ENCODE results near the gene SLC12A9. TPM values are rescaled to one million over a fixed set of nuclear protein-coding genes. Genes with fewer than 3 reads are reported as not detected.
"Not testable (repeated sequence)": the region's sequence is repeated elsewhere in the genome, so short reads cannot be mapped to it uniquely, and the experiment has no call there.

SLC12A9 gene
- total RNA-seq, 4 donors from 2014 or later = 22.5 to 33.8 (median 26.4) TPM

DNA sequence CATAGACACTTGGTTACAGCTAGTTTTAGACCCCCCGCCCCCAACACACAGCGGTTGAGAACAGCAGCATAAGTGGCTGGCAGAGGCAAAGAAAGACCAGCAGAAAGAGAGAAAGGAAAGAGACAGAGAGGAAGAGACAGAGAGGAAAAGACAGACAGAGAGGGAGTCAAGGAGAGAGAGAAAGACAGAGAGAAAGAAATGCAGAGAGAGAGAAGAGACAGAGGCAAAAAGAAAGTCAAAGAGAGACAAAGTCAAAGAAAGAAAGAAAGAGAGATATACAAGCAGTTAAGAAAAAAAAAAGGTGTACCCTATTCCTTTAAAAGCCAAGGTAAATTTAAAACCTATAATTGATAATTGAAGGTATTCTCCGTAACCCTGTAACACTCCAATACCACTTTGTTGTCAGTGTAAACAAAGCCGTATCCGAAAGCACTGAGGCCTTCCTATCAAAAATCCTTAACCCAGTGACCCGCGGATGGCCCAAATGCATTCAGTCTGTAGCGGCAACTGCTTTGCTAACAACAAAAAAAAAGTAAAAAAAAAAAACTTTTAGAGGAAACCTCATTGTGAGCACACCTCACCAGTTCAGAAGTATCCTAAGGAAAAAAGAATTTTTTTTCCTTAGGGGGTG is 11.9 kb upstream of the SLC12A9 start:
- H3K4me3 ChIP-seq = no peak overlapping the region
- TF ChIP-seq POLR2A (IDR thresholded peaks at IDR 0.05) = no peak
- no peak for TF ChIP-seq EP300 (IDR thresholded peaks at IDR 0.05)
- peaks cover 19% of the 10 kb centered on the region for H3K4me1 ChIP-seq
- no peaks in the 10 kb centered on the region for H3K36me3 ChIP-seq
- H3K9me3 ChIP-seq = no peaks in the 10 kb centered on the region
- H3K27me3 ChIP-seq = no peaks in the 10 kb centered on the region
- H3K27ac ChIP-seq = no peak overlapping the region
- DNase-seq (ENCODE audit: low spot score in 2 of 2) = no peak
- WGBS = 75% methylated on average over 8 of the region's 8 CpGs

DNA sequence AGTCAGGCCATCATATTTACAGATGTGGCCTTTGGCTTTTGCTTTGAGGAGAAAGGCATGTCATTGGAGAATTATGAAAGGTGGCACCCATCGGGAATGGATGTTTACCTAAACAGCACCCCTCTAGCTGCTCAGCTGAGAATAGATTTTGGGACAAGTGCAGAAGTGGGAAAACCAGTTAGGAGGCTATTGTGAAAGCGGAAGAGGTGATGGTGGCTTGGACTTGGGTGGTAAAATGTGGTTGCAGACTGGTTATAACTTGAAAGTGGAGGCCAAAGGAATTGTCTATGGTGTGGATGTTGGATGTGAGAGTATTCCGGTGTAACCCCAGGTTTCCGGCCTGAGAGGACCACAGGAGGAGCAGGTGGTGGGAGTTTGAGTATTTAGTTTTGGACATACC is 5.2 kb upstream of the SLC12A9 start:
- DNase-seq (ENCODE audit: low spot score in 2 of 2) = no peak
- Histone ChIP-seq H3K9me3 (no peaks in the 10 kb centered on the region), H3K36me3 (no peaks in the 10 kb centered on the region), H3K4me1 (peaks cover 7% of the 10 kb centered on the region), H3K27me3 (no peaks in the 10 kb centered on the region), H3K4me3 (no peak overlapping the region), H3K27ac (no peak overlapping the region)
- 85% methylated on average over 4 of the region's 4 CpGs for WGBS
- TF ChIP-seq POLR2A (IDR thresholded peaks at IDR 0.05) = no peak
- no peak for TF ChIP-seq POLR2AphosphoS5 (IDR thresholded peaks at IDR 0.05)
- TF ChIP-seq, protein P1, sequence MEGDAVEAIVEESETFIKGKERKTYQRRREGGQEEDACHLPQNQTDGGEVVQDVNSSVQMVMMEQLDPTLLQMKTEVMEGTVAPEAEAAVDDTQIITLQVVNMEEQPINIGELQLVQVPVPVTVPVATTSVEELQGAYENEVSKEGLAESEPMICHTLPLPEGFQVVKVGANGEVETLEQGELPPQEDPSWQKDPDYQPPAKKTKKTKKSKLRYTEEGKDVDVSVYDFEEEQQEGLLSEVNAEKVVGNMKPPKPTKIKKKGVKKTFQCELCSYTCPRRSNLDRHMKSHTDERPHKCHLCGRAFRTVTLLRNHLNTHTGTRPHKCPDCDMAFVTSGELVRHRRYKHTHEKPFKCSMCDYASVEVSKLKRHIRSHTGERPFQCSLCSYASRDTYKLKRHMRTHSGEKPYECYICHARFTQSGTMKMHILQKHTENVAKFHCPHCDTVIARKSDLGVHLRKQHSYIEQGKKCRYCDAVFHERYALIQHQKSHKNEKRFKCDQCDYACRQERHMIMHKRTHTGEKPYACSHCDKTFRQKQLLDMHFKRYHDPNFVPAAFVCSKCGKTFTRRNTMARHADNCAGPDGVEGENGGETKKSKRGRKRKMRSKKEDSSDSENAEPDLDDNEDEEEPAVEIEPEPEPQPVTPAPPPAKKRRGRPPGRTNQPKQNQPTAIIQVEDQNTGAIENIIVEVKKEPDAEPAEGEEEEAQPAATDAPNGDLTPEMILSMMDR (IDR thresholded peaks at IDR 0.05) = no peak
- no peak for TF ChIP-seq EP300 (IDR thresholded peaks at IDR 0.05)

DNA sequence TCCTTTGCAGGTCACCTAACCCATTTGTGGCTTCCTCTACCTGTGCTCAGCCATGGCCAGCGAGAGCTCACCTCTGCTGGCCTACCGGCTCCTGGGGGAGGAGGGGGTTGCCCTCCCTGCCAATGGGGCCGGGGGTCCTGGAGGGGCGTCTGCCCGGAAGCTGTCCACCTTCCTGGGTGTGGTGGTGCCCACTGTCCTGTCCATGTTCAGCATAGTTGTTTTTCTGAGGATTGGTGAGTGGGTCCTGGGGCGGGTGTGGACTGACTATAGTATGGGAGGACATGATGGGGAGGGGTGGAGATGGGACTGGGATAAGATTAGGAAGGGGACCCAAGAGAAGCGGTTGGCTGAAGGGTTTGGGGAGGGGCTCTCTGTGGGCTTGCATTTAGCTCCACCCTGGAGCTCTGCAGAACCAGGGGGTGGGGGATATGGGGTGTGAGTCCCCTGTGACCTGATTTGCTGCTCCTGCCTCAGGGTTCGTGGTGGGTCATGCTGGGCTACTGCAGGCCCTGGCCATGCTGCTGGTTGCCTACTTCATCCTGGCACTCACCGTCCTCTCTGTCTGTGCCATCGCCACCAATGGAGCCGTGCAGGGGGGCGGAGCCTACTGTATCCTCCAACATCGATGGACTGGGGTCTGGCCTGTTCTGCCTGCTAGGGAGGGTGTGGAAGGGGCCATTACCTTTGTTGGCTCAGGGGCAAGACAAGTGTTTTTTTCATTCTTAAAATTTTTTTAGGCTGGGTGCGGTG is 1.8 kb downstream of the SLC12A9 start:
- peaks cover 26% of the 10 kb centered on the region for H3K4me1 ChIP-seq

DNA sequence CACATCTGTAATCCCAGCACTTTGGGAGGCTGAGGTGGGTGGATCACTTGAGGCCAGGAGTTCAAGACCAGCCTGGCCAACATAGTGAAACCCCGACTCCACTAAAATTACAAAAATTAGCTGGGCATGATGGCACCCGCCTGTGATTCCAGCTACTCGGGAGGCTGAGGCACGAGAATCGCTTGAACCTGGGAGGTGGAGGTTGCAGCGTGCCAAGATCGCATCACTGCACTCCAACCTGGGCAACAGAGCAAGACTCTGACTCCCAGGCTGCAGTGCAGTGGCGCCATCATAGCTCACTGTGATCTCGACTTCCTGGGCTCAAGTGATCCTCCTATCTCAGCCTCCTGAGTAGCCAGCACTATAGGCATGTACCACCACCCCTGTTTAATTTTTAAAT is 2.4 kb downstream of the SLC12A9 start:
- WGBS = 95% methylated on average over 7 of the region's 9 CpGs
- not testable (repeated sequence) for DNase-seq (ENCODE audit: low spot score in 2 of 2); H3K27me3 ChIP-seq; H3K9me3 ChIP-seq; H3K27ac ChIP-seq; H3K4me3 ChIP-seq
- Histone ChIP-seq H3K36me3 (peaks cover 28% of the 10 kb centered on the region), H3K4me1 (peaks cover 26% of the 10 kb centered on the region)

More for the DNA sequence above, 1.8 kb downstream of the SLC12A9 start:
- Histone ChIP-seq H3K27ac (no peak overlapping the region), H3K27me3 (no peaks in the 10 kb centered on the region), H3K36me3 (peaks cover 22% of the 10 kb centered on the region), H3K4me3 (no peak overlapping the region), H3K9me3 (no peaks in the 10 kb centered on the region)
- no peak for TF ChIP-seq POLR2AphosphoS5 (IDR thresholded peaks at IDR 0.05)
- TF ChIP-seq, protein P1 (IDR thresholded peaks at IDR 0.05) = no peak
- no peak for TF ChIP-seq POLR2A (IDR thresholded peaks at IDR 0.05)
- TF ChIP-seq EP300 (IDR thresholded peaks at IDR 0.05) = no peak
- WGBS = 95% methylated on average over 4 of the region's 14 CpGs
- DNase-seq (ENCODE audit: low spot score in 2 of 2) = no peak

DNA sequence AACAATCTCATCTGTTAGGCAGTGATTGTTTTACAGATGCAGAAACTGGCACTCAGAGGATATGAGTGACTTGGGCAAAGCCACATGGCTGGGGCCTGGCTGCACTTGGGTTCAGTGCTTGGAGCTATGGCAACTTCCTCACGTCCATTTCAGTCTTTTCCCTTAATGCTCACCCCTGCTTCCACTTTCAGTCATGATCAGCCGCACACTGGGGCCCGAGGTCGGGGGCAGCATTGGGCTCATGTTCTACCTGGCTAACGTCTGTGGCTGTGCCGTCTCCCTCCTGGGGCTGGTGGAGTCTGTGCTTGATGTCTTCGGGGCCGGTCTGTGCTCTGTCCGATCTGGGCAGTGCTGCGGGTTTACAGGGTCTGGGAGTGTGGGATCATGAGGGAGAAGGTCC is 3.0 kb downstream of the SLC12A9 start:
- H3K27me3 ChIP-seq = no peaks in the 10 kb centered on the region
- H3K27ac ChIP-seq = no peak overlapping the region
- no peak for DNase-seq (ENCODE audit: low spot score in 2 of 2)
- H3K4me1 ChIP-seq = peaks cover 26% of the 10 kb centered on the region
- H3K36me3 ChIP-seq = peaks cover 34% of the 10 kb centered on the region
- WGBS = 92% methylated on average over 9 of the region's 10 CpGs
- H3K9me3 ChIP-seq = no peaks in the 10 kb centered on the region
- no peak overlapping the region for H3K4me3 ChIP-seq
- no peak for TF ChIP-seq POLR2AphosphoS5 (IDR thresholded peaks at IDR 0.05)
- no peak for TF ChIP-seq EP300 (IDR thresholded peaks at IDR 0.05)
- TF ChIP-seq POLR2A (IDR thresholded peaks at IDR 0.05) = no peak
- TF ChIP-seq, protein P1 (IDR thresholded peaks at IDR 0.05) = no peak

DNA sequence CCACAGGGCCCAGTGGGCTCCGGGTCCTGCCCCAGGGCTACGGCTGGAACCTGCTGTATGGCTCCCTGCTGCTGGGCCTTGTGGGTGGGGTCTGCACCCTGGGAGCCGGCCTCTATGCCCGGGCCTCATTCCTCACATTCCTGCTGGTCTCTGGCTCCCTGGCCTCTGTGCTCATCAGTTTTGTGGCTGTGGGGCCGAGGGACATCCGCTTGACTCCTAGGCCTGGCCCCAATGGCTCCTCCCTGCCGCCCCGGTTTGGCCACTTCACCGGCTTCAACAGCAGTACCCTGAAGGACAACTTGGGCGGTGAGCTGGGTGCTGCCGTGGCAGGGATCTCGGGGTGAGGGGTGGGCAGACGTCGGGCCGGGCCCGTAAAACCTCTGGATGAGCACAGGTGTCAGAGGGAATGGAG is 4.4 kb downstream of the SLC12A9 start:
- DNase-seq (ENCODE audit: low spot score in 2 of 2) = no peak
- Histone ChIP-seq H3K4me1 (peaks cover 23% of the 10 kb centered on the region), H3K27ac (no peak overlapping the region), H3K4me3 (no peak overlapping the region), H3K9me3 (no peaks in the 10 kb centered on the region), H3K27me3 (no peaks in the 10 kb centered on the region), H3K36me3 (peaks cover 46% of the 10 kb centered on the region)
- 94% methylated on average over 7 of the region's 16 CpGs for WGBS
- TF ChIP-seq, protein P1 (IDR thresholded peaks at IDR 0.05) = no peak
- no peak for TF ChIP-seq POLR2AphosphoS5 (IDR thresholded peaks at IDR 0.05)
- no peak for TF ChIP-seq POLR2A (IDR thresholded peaks at IDR 0.05)
